Spinal cord (tissue), 10 donors: ENCODE measurements around the gene ADRA2C. TPM values are rescaled to one million over a fixed set of nuclear protein-coding genes. Genes with fewer than 3 reads are reported as not detected.

Source experiments
- DNase-seq, 6 donors: peaks; one replicate each; pipeline versions ENCODE4 v3.0.0 to v3.0.0-alpha.2; 2013 to 2015; ENCODE audit warnings: low spot score in 6 of 6, low read depth in 4 of 6
- H3K27ac ChIP-seq: one replicate; pipeline ENCODE4 v1.5.1; 2013; ENCODE audit warnings: low read depth, low read length, control low read depth
- H3K27me3 ChIP-seq: one replicate; pipeline ENCODE4 v1.6.1; 2013; ENCODE audit warnings: low read length; ENCODE audit not compliant: control insufficient read depth, insufficient read depth
- H3K36me3 ChIP-seq: one replicate; pipeline ENCODE4 v1.6.1; 2013; ENCODE audit warnings: low read length; ENCODE audit not compliant: control insufficient read depth, insufficient read depth
- H3K4me1 ChIP-seq: one replicate; pipeline ENCODE4 v1.6.1; 2013; ENCODE audit warnings: low read length; ENCODE audit not compliant: control insufficient read depth, insufficient read depth
- H3K4me3 ChIP-seq: one replicate; pipeline ENCODE4 v1.5.1; 2013; ENCODE audit warnings: low read depth, low read length, control low read depth
- H3K9me3 ChIP-seq: one replicate; pipeline ENCODE4 v1.6.1; 2013; ENCODE audit warnings: low read length; ENCODE audit not compliant: control insufficient read depth, insufficient read depth
- WGBS: methylation state at CpG from one replicate; pipeline ENCODE4 v1.1.5; 2013; ENCODE audit warnings: missing lambda C conversion rate; ENCODE audit not compliant: insufficient coverage; 5-methylcytosine and 5-hydroxymethylcytosine counted together
- polyA plus RNA-seq, 2 donors: library from polyadenylated mRNA; unstranded; fragments of 120-200 nt; gene quantifications; one replicate each; pipeline ENCODE4 v1.2.1, GENCODE V29; 2013; ENCODE audit not compliant: insufficient read length in 2 of 2
- total RNA-seq, 2 donors: library from RNA; depleted of rRNA in 1 of 2; stranded (reverse); fragments of 120-200 nt in 1 of 2; fragments of >200 nt in 1 of 2; gene quantifications; one replicate each; pipeline versions ENCODE4 v1.2.3 to v1.2.4, GENCODE V29; 2013 to 2014
- donor health status: healthy.

Gene ADRA2C
- total and polyA plus RNA-seq, 4 donors = 2.3 to 7.5 (median 4.5) TPM

GRCh38 chr4:3789587-3789986 lies 23.4 kb downstream of the ADRA2C start:
- DNase-seq = no peak
- peaks cover 8% of the 10 kb centered on the region for H3K27me3 ChIP-seq
- no peaks in the 10 kb centered on the region for H3K9me3 ChIP-seq
- H3K4me1 ChIP-seq = peaks cover 26% of the 10 kb centered on the region
- WGBS = 74% methylated on average over 8 of the region's 9 CpGs
- H3K36me3 ChIP-seq = no peaks in the 10 kb centered on the region
- H3K27ac ChIP-seq = no peak overlapping the region
- no peak overlapping the region for H3K4me3 ChIP-seq

GRCh38 chr4:3790006-3790561 lies 23.9 kb downstream of the ADRA2C start:
- peaks cover 21% of the 10 kb centered on the region for H3K4me1 ChIP-seq
- no peaks in the 10 kb centered on the region for H3K9me3 ChIP-seq
- H3K27ac ChIP-seq = no peak overlapping the region
- H3K27me3 ChIP-seq = peaks cover 8% of the 10 kb centered on the region
- H3K4me3 ChIP-seq = no peak overlapping the region
- DNase-seq = no peak
- WGBS = 88% methylated on average over 13 of the region's 13 CpGs
- H3K36me3 ChIP-seq = no peaks in the 10 kb centered on the region

GRCh38 chr4:3791256-3791655 lies 25.1 kb downstream of the ADRA2C start:
- no peaks in the 10 kb centered on the region for H3K36me3 ChIP-seq
- WGBS = 84% methylated on average over 9 of the region's 9 CpGs

DNA sequence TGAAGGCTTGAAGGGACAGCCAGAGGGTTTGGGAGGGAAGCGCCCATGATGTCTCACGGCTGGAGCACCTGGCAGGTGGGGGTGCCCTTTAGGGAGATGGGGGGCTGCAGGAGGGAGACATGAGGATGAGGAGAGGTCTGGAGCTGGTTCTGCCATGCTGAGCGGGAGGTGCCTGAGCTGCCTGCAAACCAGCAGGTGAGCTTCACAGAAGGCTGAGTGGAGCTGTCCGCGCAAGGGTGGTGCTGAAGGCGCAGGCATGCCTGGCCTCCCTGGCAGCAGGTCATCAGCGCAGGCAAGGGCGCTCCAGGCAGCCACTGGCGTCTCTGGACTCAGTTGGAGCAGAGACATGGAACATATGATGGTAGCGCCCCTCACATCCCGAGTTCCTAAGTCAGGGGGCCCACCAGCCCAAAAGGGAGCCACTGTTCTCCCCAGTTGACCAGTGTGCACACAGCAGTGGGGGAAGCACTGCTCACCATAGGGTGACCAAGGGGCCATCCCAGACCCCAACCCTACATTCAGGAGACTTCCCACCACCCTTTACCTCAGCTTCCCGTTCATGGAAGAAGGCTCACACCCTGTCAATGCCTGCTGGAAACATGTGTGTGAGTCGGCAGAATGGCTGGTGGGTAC lies 25.8 kb downstream of the ADRA2C start:
- Histone ChIP-seq H3K36me3 (no peaks in the 10 kb centered on the region), H3K4me1 (peaks cover 4% of the 10 kb centered on the region), H3K4me3 (no peak overlapping the region), H3K27ac (no peak overlapping the region), H3K9me3 (peaks cover 3% of the 10 kb centered on the region), H3K27me3 (peaks cover 8% of the 10 kb centered on the region)
- WGBS = 21% methylated on average over 12 of the region's 13 CpGs
- peak in 1 of 6 donors; percentile 46 for DNase-seq

More at GRCh38 chr4:3791256-3791655, 25.1 kb downstream of the ADRA2C start:
- no peak overlapping the region for H3K4me3 ChIP-seq
- peaks cover 10% of the 10 kb centered on the region for H3K4me1 ChIP-seq
- peaks cover 3% of the 10 kb centered on the region for H3K9me3 ChIP-seq
- DNase-seq = no peak
- no peak overlapping the region for H3K27ac ChIP-seq
- H3K27me3 ChIP-seq = peaks cover 8% of the 10 kb centered on the region

DNA sequence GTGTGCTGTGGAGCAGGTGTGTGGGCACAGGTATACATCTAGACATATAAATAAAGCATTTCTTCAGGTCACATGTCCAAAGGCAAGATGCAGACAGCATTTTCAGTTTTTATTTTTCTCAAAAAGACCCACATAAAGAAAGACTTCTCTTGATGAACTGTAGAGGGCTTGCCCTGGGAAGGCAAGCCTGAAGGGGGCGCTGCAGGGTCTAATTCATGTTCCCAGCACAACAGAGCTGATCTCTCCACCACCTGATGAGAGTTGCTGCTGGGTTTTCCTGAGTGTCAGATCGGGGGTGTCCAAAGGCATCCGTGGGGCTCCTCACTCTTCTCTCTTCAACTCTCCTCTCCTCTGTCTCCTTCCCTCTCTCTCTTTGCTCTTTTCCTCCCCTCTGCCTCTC lies 26.6 kb downstream of the ADRA2C start:
- Histone ChIP-seq H3K27me3 (peaks cover 8% of the 10 kb centered on the region), H3K9me3 (peaks cover 3% of the 10 kb centered on the region), H3K4me1 (no peaks in the 10 kb centered on the region), H3K4me3 (no peak overlapping the region), H3K36me3 (no peaks in the 10 kb centered on the region), H3K27ac (no peak overlapping the region)
- WGBS = 26% methylated on average over 3 of the region's 3 CpGs
- no peak for DNase-seq

GRCh38 chr4:3793545-3793944 lies 27.4 kb downstream of the ADRA2C start:
- Histone ChIP-seq H3K27ac (no peak overlapping the region), H3K27me3 (peaks cover 8% of the 10 kb centered on the region)

GRCh38 chr4:3796960-3797359 lies 30.8 kb downstream of the ADRA2C start:
- peaks cover 3% of the 10 kb centered on the region for H3K9me3 ChIP-seq
- DNase-seq = no peak
- no peak overlapping the region for H3K27ac ChIP-seq
- H3K36me3 ChIP-seq = no peaks in the 10 kb centered on the region
- no peak overlapping the region for H3K4me3 ChIP-seq
- peaks cover 12% of the 10 kb centered on the region for H3K27me3 ChIP-seq
- peaks cover 3% of the 10 kb centered on the region for H3K4me1 ChIP-seq
- 100% methylated on average over 1 of the region's 2 CpGs for whole genome bisulfite sequencing

More at GRCh38 chr4:3793545-3793944, 27.4 kb downstream of the ADRA2C start:
- Histone ChIP-seq H3K4me3 (no peak overlapping the region), H3K9me3 (peaks cover 3% of the 10 kb centered on the region), H3K4me1 (peaks cover 2% of the 10 kb centered on the region), H3K36me3 (no peaks in the 10 kb centered on the region)
- DNase-seq = no peak
- 67% methylated on average over 2 of the region's 3 CpGs for WGBS

DNA sequence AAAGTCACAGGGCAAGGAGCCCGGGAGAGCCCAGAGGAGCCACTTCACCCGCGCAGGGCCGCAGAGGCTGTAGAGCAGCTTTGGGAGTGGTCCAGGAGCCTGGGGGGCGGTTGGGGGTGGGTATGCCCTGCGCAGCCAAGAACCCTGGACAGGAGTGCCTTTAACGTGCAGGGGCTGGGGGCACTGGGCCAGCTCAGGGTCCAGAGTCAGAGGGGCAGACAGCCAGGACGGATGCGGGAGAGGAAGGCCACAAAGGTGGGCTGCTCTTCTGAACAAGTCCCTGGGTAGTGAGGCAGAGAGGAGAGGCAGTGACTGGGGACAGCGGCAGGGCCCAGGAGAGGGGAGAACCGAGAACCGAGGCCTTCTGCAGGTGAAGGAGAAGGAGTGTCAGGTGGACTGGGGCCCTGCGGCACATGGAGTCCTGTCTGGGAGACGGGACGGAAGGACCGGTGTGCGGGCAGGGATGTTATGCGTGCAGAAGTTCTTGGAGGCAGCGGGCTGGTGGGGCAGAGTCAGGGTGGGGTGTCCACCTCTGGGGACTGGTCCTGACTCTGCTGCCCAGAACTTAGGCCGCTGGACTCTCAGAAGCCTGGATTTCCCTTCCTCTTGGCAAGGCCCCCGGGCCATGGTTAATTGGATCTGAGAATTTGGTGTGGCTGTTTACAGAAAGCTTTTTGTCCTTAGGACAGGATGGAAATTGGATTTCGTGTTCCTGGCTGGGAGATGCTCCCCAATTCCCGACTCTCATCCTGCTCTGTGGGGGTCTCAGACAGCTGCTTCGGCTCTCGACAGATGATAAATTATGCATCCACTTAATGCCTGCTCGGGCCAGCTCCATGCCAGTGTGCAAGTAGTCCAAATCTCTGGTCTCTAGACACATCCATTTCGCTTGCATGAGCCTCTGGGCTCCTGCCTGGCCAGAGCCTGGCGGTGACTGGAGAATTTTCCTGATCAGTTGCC lies 31.9 kb downstream of the ADRA2C start:
- H3K36me3 ChIP-seq = no peaks in the 10 kb centered on the region
- H3K27ac ChIP-seq = no peak overlapping the region
- peak in 1 of 6 donors; percentile 66 for DNase-seq
- H3K4me1 ChIP-seq = peaks cover 3% of the 10 kb centered on the region
- H3K27me3 ChIP-seq = peaks cover 5% of the 10 kb centered on the region
- H3K4me3 ChIP-seq = no peak overlapping the region
- peaks cover 3% of the 10 kb centered on the region for H3K9me3 ChIP-seq
- WGBS = 65% methylated on average over 27 of the region's 28 CpGs

GRCh38 chr4:3799496-3799895 lies 33.3 kb downstream of the ADRA2C start:
- DNase-seq = no peak
- no peak overlapping the region for H3K4me3 ChIP-seq
- peaks cover 3% of the 10 kb centered on the region for H3K4me1 ChIP-seq
- H3K36me3 ChIP-seq = no peaks in the 10 kb centered on the region
- peaks cover 5% of the 10 kb centered on the region for H3K27me3 ChIP-seq
- WGBS = 87% methylated on average over 6 of the region's 13 CpGs
- no peak overlapping the region for H3K27ac ChIP-seq
- peaks cover 3% of the 10 kb centered on the region for H3K9me3 ChIP-seq
